ENCODE measurements around the gene ISOC1. TPM values are rescaled to one million over a fixed set of nuclear protein-coding genes. Genes with fewer than 3 reads are reported as not detected.

Gene ISOC1
- total and polyA plus RNA-seq, 2 experiments from 2014 or later, result 33.7 to 34.2 TPM

GRCh38 chr5:129057329-129057728 lies 37.2 kb upstream of the ISOC1 start (continued):
- TF ChIP-seq ZNF462 (CRISPR knock-in tag; IDR thresholded peaks at IDR 0.05) (no peak), CREB1 (CRISPR knock-in tag; IDR thresholded peaks at IDR 0.05; ENCODE audit: low read depth) (no peak), REST (IDR thresholded peaks at IDR 0.05; ENCODE audit: unreplicated experiment) (no peak), EZH2phosphoT487 (IDR thresholded peaks at IDR 0.05; ENCODE audit: unreplicated experiment) (no peak), ZNF114 (CRISPR knock-in tag; IDR thresholded peaks at IDR 0.05) (no peak)
- TF ChIP-seq, protein P1, sequence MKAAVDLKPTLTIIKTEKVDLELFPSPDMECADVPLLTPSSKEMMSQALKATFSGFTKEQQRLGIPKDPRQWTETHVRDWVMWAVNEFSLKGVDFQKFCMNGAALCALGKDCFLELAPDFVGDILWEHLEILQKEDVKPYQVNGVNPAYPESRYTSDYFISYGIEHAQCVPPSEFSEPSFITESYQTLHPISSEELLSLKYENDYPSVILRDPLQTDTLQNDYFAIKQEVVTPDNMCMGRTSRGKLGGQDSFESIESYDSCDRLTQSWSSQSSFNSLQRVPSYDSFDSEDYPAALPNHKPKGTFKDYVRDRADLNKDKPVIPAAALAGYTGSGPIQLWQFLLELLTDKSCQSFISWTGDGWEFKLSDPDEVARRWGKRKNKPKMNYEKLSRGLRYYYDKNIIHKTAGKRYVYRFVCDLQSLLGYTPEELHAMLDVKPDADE (IDR thresholded peaks at IDR 0.05), result no peak
- TF ChIP-seq, protein P2, sequence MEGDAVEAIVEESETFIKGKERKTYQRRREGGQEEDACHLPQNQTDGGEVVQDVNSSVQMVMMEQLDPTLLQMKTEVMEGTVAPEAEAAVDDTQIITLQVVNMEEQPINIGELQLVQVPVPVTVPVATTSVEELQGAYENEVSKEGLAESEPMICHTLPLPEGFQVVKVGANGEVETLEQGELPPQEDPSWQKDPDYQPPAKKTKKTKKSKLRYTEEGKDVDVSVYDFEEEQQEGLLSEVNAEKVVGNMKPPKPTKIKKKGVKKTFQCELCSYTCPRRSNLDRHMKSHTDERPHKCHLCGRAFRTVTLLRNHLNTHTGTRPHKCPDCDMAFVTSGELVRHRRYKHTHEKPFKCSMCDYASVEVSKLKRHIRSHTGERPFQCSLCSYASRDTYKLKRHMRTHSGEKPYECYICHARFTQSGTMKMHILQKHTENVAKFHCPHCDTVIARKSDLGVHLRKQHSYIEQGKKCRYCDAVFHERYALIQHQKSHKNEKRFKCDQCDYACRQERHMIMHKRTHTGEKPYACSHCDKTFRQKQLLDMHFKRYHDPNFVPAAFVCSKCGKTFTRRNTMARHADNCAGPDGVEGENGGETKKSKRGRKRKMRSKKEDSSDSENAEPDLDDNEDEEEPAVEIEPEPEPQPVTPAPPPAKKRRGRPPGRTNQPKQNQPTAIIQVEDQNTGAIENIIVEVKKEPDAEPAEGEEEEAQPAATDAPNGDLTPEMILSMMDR (conservative IDR thresholded peaks at IDR 0.05; ENCODE audit: low read depth in 2 of 2), result no peak

Data from GM23338 (cell line).